Skin of body (tissue), 2 donors: ENCODE measurements around the gene WWOX. TPM values are rescaled to one million over a fixed set of nuclear protein-coding genes. Genes with fewer than 3 reads are reported as not detected.

Experiments
- DNase-seq: peaks from one replicate; lab custom pipeline; 2025; lab: John Stamatoyannopoulos, UW
- total RNA-seq: library from RNA; depleted of rRNA; stranded (reverse); fragments of >200 nt; gene quantifications from one replicate; pipeline ENCODE4 v1.2.3, GENCODE V29; 2014

Gene WWOX
- total RNA-seq, 1 donor from 2014 or later, result 30.5 TPM

DNA sequence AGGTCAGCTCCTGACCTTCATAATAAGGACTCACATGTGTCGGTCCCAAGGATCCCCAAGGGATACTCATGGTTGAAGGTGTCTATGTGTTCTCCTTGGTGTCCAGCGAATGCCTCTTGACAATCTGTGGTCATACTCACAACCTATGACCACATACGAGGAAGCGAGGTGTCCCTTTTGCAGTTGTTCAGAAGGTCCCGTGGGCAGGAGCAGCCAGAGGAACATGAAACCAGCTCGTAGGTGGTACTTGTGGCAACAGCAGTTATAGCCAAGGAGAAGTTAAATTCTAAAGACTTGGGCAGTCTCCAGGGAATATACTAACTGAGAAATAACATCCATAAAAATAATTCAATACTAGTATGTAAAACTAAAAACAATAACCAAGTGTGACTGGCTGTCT is 685.3 kb downstream of the WWOX start:
- no peak for DNase-seq

- DNase-seq, result no peak
Observed at GRCh38 chr16:78785218-78785617, 685.8 kb downstream of the WWOX start.

GRCh38 chr16:78786635-78787034 is 687.2 kb downstream of the WWOX start:
- DNase-seq, result no peak

- no peak for DNase-seq
Observed at GRCh38 chr16:78788276-78788675, 688.8 kb downstream of the WWOX start.

GRCh38 chr16:78788696-78789095 is 689.2 kb downstream of the WWOX start:
- no peak for DNase-seq

DNA sequence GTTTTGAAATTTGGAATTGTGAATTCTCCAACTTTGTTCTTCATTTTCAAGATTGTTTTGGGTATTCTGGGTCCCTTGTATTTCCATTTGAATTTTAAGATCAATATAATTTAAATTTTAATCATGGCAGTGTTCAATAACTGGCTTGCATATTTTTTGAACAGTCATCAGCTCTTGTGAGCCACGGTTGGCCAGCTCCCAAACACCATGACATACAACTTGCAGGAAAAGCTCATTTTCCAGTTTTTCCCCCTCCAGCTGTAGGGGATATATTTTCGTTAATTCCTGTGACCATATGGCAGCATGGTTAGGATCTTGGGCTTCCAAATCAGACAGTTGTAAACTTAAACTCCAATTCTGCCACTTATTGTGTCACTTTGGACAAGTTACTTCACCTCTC is 690.1 kb downstream of the WWOX start:
- DNase-seq, result peak; percentile 22

DNA sequence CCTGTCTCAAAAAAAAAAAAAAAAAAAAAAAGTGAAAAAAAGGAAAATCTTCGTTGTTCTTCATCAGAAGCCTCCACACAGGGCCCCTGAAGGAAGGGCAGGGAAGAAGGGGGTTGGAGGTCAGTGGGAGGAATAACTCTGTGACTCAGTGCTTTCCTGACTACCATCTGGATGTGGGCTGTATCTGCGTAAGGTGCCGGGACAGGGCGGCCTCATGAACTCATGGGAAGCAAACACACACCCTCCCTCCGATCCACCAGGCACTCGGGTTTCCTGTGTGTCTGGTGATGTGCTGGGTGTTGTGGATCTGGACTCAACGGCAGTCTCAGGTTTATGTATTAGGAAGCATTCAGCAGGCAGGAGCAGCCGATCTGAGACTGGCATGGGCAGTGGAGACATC is 691.6 kb downstream of the WWOX start:
- DNase-seq, result no peak

DNA sequence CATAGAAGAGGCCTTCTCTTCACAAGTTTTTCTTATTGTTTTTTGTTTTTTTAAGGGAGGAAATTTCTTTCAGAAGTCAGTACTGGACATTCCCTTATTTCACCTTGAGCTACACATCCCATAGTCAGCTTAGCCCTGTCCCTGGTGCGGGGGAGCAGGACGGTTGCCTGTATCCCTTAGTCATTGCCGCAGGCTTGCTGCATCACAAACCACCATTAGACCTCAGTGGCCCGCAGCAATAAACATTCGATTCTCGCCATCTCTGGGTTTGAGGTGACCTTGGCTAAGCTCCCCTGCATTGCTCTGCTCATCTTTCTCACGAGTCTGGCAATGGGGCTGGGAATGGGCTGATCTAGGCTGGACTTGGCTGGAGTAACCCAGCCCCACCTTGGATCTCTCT is 692.5 kb downstream of the WWOX start:
- no peak for DNase-seq

DNA sequence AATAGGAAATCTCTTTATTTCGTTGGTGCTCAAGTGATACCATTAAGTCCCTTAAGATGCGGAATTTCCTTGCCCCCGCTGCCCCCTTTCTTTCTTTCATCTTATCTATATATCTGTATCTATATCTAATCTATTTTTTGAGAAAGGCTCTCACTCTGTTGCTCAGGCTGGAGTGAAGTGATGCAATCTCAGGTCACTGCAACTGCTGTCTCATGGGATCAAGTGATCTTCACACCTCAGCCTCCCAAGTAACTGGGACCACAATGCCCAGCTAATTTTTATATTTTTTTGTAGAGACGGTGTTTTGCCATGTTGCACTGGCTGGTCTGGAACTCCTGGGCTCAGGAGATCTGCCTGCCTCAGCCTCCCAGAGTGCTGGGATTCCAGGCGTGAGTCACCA is 693.5 kb downstream of the WWOX start:
- no peak for DNase-seq

DNA sequence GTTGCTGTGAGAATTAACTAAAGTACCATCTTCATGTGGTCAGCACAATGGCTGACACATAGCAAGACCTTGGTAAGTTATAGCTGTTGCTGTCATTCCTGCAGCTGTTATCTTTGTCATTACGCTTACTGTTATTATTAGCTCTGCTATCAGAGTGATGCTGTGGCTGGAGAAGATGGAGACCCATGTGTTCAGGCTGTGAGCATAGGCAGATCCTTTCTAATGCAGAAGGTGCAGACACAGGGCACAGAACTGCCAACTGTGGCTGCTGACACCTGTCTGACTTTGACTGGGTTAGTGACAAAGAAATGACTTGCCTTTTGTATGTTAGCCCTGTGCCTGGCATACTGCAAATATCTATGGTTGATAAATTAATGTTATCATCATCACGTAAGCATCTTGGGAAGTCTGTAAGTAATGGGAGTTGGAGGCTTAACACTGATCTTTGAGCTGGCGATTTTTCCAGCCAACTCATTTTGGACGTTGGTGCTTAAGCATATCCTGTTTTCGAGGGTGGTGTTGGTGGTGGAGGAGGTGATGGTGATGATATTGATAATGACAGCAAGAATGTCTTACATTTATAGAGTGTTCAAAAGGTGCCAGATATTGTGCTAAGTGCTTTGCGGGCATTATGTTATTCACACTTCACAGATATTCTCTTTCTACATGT is 695.3 kb downstream of the WWOX start:
- DNase-seq, result no peak

- DNase-seq, result no peak
Observed at GRCh38 chr16:78795433-78795832, 696.0 kb downstream of the WWOX start.

DNA sequence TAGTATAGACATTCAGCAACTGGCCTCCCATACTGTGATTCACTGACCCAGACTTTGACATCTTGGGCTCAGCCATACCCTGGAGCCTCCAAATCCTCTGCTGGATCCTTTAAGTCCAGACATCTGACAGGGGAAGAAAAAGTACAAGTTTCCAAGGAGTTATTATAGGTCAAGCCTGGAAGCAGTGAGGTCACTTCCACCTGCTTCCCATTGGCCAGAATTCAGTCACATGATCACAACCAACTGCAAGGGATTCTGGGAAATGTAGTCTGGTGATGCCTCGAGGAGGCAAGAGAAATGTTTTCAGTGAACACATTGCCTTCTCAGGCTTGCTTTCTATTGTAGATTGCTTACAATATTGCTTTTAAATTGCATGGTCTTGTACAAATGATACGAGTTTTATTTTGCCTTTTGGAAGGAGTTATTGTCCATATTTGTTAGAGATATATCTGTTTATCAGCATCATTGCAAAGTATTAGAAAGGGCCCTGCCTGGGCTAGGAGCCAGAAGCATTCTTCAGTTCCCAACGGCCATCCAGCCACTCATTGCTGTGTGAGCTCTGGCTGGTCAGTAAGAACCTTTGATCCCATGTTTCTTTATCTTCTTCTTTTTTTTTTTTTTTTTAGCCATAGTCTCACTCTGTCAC is 696.9 kb downstream of the WWOX start:
- DNase-seq, result peak; percentile 46

- no peak for DNase-seq
Observed at GRCh38 chr16:78799429-78799828, 700.0 kb downstream of the WWOX start.

- no peak for DNase-seq
Observed at GRCh38 chr16:78800523-78800922, 701.1 kb downstream of the WWOX start.

- DNase-seq, result peak; percentile 59
Observed at GRCh38 chr16:78804058-78804735, 704.7 kb downstream of the WWOX start.

- no peak for DNase-seq
Observed at GRCh38 chr16:78805556-78805955, 706.1 kb downstream of the WWOX start.

- no peak for DNase-seq
Observed at GRCh38 chr16:78811247-78811646, 711.8 kb downstream of the WWOX start.

DNA sequence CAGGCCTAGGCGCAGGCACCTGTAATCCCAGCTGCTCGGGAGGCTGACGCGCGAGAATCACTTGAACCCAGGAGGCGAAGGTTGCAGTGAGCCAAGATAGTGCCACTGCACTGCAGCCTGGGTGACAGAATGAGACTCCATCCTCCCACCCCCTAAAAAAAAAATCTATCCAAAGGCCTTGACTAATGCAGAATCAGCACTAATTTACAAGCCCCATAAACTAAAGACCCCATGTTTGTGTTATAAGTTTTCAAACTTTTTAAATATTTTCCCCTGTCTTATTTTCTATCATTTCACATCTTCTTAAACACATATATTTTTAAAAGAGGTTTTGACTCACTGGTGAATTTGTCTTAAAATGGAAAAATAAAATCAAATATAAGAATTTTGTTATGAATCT is 713.1 kb downstream of the WWOX start:
- no peak for DNase-seq

DNA sequence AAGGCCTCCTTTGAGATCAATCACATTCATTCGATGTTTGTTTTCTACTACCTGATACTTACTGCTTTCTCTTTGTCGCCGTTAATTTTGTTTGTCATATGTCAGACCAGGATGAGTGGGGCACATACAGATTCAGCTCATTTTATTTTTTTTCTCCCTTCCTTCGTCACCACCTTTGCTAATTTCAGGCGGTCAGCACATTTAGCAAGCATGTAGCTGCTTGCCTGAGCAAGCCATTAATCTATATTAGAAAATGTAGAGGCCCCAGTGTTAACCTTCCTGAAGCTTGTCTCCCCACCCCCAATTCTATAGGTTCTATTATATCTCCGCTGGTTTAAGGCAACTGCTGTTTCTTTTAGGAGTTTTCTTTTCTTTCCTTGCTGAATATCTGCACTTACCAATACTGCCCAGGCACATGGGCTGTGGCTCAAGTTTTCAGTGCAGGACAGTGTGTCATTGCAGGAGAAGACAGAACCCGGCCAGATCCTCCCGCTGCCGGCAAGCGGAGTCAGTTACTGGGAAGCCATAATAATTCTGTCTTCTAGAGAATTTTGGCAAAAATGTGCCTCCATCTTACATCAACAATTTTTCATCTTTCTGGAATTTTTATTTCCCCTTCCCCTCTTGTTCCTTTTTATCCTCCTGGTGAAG is 714.3 kb downstream of the WWOX start:
- no peak for DNase-seq

- DNase-seq, result peak; percentile 7
Observed at GRCh38 chr16:78815713-78816112, 716.3 kb downstream of the WWOX start.

GRCh38 chr16:78816499-78817195 is 717.2 kb downstream of the WWOX start:
- DNase-seq, result peak; percentile 87
